OCI-LY7 (cell line): Measurements from ENCODE around the gene OLFML2B. TPM values are rescaled to one million over a fixed set of nuclear protein-coding genes. Genes with fewer than 3 reads are reported as not detected.

ENCODE experiments used
- BruUV-seq: library from RNA; stranded (reverse); fragments of 400-500 nt; replicated peaks from 2 replicates; lab custom pipeline; 2021; lab: Mats Ljungman, UMichigan
- CTCF ChIA-PET: fragments of 300-600 bp; sonication (Branson Sonifier 250); formaldehyde crosslinking; loops from one replicate; lab custom pipeline; 2022; ENCODE audit warnings: antibody characterized with exemption; ENCODE audit not compliant: unreplicated experiment; lab: Charles Lee
- POLR2A ChIA-PET: fragments of 300-600 bp; sonication (Branson Sonifier 250); formaldehyde crosslinking; loops from one replicate; lab custom pipeline; 2022; ENCODE audit warnings: antibody characterized with exemption; lab: Charles Lee
- DNase-seq: peaks from one replicate; pipeline ENCODE4 v3.0.0-alpha.2; 2015; ENCODE audit warnings: low spot score
- H2AFZ ChIP-seq: fragments of 200-600 bp; sonication (generic), shearing (Covaris generic); 2 replicates; pipeline ENCODE4 v1.6.1; 2014; ENCODE audit warnings: mild to moderate bottlenecking, antibody characterized with exemption, low read length, moderate library complexity
- H3K27ac ChIP-seq: fragments of 200-600 bp; sonication (generic); 2 replicates; pipeline ENCODE4 v1.5.1; 2014; ENCODE audit warnings: mixed run types, low read depth, mild to moderate bottlenecking, moderate library complexity, low read length, inconsistent platforms; ENCODE audit not compliant: poor library complexity, severe bottlenecking
- H3K36me3 ChIP-seq: fragments of 200-600 bp; sonication (generic); 2 replicates; pipeline ENCODE4 v1.6.1; 2014; ENCODE audit warnings: mild to moderate bottlenecking, antibody characterized with exemption, low read length, moderate library complexity, mixed read lengths; ENCODE audit not compliant: insufficient read depth
- H3K4me1 ChIP-seq: fragments of 200-600 bp; sonication (generic); 2 replicates; pipeline ENCODE4 v1.5.1; 2014; ENCODE audit warnings: mild to moderate bottlenecking, low read length; ENCODE audit not compliant: insufficient read depth, poor library complexity, severe bottlenecking
- H3K4me2 ChIP-seq: fragments of 200-600 bp; sonication (generic); 2 replicates; pipeline ENCODE4 v1.6.1; 2014; ENCODE audit warnings: mild to moderate bottlenecking, low read length
- H3K4me3 ChIP-seq: fragments of 200-600 bp; sonication (generic); 2 replicates; pipeline ENCODE4 v1.5.1; 2014; ENCODE audit warnings: mild to moderate bottlenecking, low read depth, low read length; ENCODE audit not compliant: poor library complexity, severe bottlenecking
- H3K79me2 ChIP-seq: fragments of 200-600 bp; sonication (generic); 2 replicates; pipeline ENCODE4 v1.6.1; 2016; ENCODE audit warnings: low read depth, mild to moderate bottlenecking, low read length, moderate library complexity, mixed read lengths; ENCODE audit not compliant: insufficient read depth
- H3K9me2 ChIP-seq: fragments of 200-600 bp; sonication (generic); 2 replicates; pipeline ENCODE4 v1.6.1; 2016; ENCODE audit warnings: mild to moderate bottlenecking, low read length, mixed read lengths; ENCODE audit not compliant: insufficient read depth
- H3K9me3 ChIP-seq: fragments of 200-600 bp; sonication (generic); 2 replicates; pipeline ENCODE4 v1.6.1; 2014; ENCODE audit warnings: mild to moderate bottlenecking, mixed run types, low read length, mixed read lengths
- H4K20me1 ChIP-seq: fragments of 200-600 bp; sonication (generic); 2 replicates; pipeline ENCODE4 v1.6.1; 2014; ENCODE audit warnings: mild to moderate bottlenecking, antibody characterized with exemption, low read length, moderate library complexity, mixed read lengths; ENCODE audit not compliant: insufficient read depth
- CTCF ChIP-seq: fragments of 200-600 bp; sonication (generic); conservative IDR thresholded peaks from 2 replicates; pipeline ENCODE4 v1.5.1; 2014; ENCODE audit warnings: mild to moderate bottlenecking, antibody characterized with exemption, low read length, moderate library complexity, mixed read lengths
- EZH2phosphoT487 ChIP-seq: fragments of 200-600 bp; sonication (generic); IDR thresholded peaks from 2 replicates; pipeline ENCODE4 v1.6.1; 2018; ENCODE audit warnings: low read depth, borderline replicate concordance, mild to moderate bottlenecking, mixed run types, antibody characterized with exemption, low read length, moderate library complexity, mixed read lengths
- intact Hi-C: fragments of 100-400 bp; cut with micrococcal nuclease; formaldehyde crosslinking; loops from one replicate; pipeline ENCODE4 v1.10.0; 2022; ENCODE audit not compliant: unreplicated experiment
- total RNA-seq, 2 experiments: library from RNA; depleted of rRNA in 1 of 2; stranded (reverse); fragments of >200 nt in 1 of 2; shearing (Covaris generic) in 1 of 2; gene quantifications; 2 replicates each; pipeline ENCODE4 v1.2.3, GENCODE V29; 2014 to 2022

Gene OLFML2B
- total RNA-seq, 2 experiments from 2014 or later: not detected

GRCh38 chr1:162029157-162029556 is 5.5 kb upstream of the OLFML2B start:
- no peak overlapping the region for H3K4me2 ChIP-seq
- no peaks in the 10 kb centered on the region for H3K79me2 ChIP-seq
- ChIA-PET CTCF (no interaction called here), POLR2A (interaction anchor here (0.6 kb wide), 1 partner anchor 491 kb away, joined by 3 read pairs; no protein-coding TSS in a partner anchor)
- H3K9me2 ChIP-seq: no peaks in the 10 kb centered on the region
- H3K9me3 ChIP-seq: no peaks in the 10 kb centered on the region
- no peak overlapping the region for H3K27ac ChIP-seq
- H3K4me3 ChIP-seq: no peak overlapping the region
- no peaks in the 10 kb centered on the region for H3K4me1 ChIP-seq
- no peak overlapping the region for H2AFZ ChIP-seq
- intact Hi-C loops: no loop called here
- BruUV-seq: no TSS peak
- DNase-seq: no peak
- no peak for TF ChIP-seq CTCF
- TF ChIP-seq EZH2phosphoT487: no peak
- no peaks in the 10 kb centered on the region for H3K36me3 ChIP-seq
- no peaks in the 10 kb centered on the region for H4K20me1 ChIP-seq

GRCh38 chr1:162028726-162029125 is 5.1 kb upstream of the OLFML2B start:
- H3K27ac ChIP-seq: no peak overlapping the region
- H3K4me3 ChIP-seq: no peak overlapping the region
- H3K9me3 ChIP-seq: no peaks in the 10 kb centered on the region
- POLR2A ChIA-PET: interaction anchor here (0.6 kb wide), 1 partner anchor 491 kb away, joined by 3 read pairs; no protein-coding TSS in a partner anchor
- no peaks in the 10 kb centered on the region for H3K4me1 ChIP-seq
- H3K79me2 ChIP-seq: no peaks in the 10 kb centered on the region
- TF ChIP-seq EZH2phosphoT487: no peak
- no peak for TF ChIP-seq CTCF
- H4K20me1 ChIP-seq: no peaks in the 10 kb centered on the region
- no peak overlapping the region for H2AFZ ChIP-seq
- CTCF ChIA-PET: no interaction called here
- BruUV-seq: no TSS peak
- intact Hi-C loops: no loop called here
- no peak for DNase-seq
- H3K4me2 ChIP-seq: no peak overlapping the region
- H3K9me2 ChIP-seq: no peaks in the 10 kb centered on the region
- no peaks in the 10 kb centered on the region for H3K36me3 ChIP-seq

GRCh38 chr1:162026881-162027280 is 3.2 kb upstream of the OLFML2B start:
- Histone ChIP-seq H3K79me2 (no peaks in the 10 kb centered on the region), H3K4me2 (no peak overlapping the region), H3K9me3 (no peaks in the 10 kb centered on the region), H3K36me3 (no peaks in the 10 kb centered on the region), H3K4me1 (no peaks in the 10 kb centered on the region), H3K9me2 (no peaks in the 10 kb centered on the region), H3K4me3 (no peak overlapping the region), H4K20me1 (no peaks in the 10 kb centered on the region), H2AFZ (no peak overlapping the region), H3K27ac (no peak overlapping the region)
- POLR2A ChIA-PET: no interaction called here
- CTCF ChIA-PET: no interaction called here
- no peak for TF ChIP-seq CTCF
- TF ChIP-seq EZH2phosphoT487: no peak
- intact Hi-C loops: no loop called here
- DNase-seq: no peak
- no TSS peak for BruUV-seq
